H1 (cell line): ENCODE data around the gene ASPN. TPM values are rescaled to one million over a fixed set of nuclear protein-coding genes. Genes with fewer than 3 reads are reported as not detected.

ENCODE experiments used
- CHD7 ChIP-seq: fragments of 300-600 bp; sonication (generic); IDR thresholded peaks from 2 replicates; pipeline ENCODE4 v1.7.1; 2012; ENCODE audit warnings: low read length, moderate library complexity, mild to moderate bottlenecking, inconsistent platforms; ENCODE audit not compliant: insufficient replicate concordance
- polyA plus RNA-seq, 7 experiments: library from polyadenylated mRNA; depleted of rRNA in 3 of 7; stranded (reverse) in 5 of 7; unstranded in 2 of 7; fragments of >200 nt in 5 of 7; fragments of 200-250 nt in 2 of 7; gene quantifications; 1 replicate in 5 of 7; 2 replicates in 1 of 7; 4 replicates in 1 of 7; pipeline versions ENCODE4 v1.2.1 to v1.2.3, GENCODE V29; 2011 to 2013; ENCODE audit warnings: missing spikeins in 2 of 7, mixed read lengths in 2 of 7
- total RNA-seq: library from RNA; stranded (reverse); fragmentation: NEBNext Ultra II Directional; extraction: Animal tissue kit (Norgen Biotek cat#: 25700); gene quantifications from 2 replicates; pipeline ENCODE4 v1.2.1, GENCODE V29; 2021

The ASPN gene
- total and polyA plus RNA-seq, 2 of the 8 experiments (the other 6 are each of a cell fraction or from before 2014, with no cell fraction given) = not detected

- TF ChIP-seq CHD7 = no peak
Measured at GRCh38 chr9:92482329-92482728, at the start of gene ASPN (continued).
